ENCODE results near the gene RALGPS1.

RALGPS1 gene

GRCh38 chr9:127154390-127155191 is 240.0 kb downstream of the RALGPS1 start:
- H3K4me3 ChIP-seq (ENCODE audit: low read depth, low read length), result no peak overlapping the region
- DNase-seq (ENCODE audit: low read depth), result peak; percentile 71

- H3K4me3 ChIP-seq (ENCODE audit: low read depth, low read length), result no peak overlapping the region
- DNase-seq (ENCODE audit: low read depth), result no peak
These were observed 240.9 kb downstream of the RALGPS1 start for GRCh38 chr9:127155314-127155960.

GRCh38 chr9:127158786-127159324 is 244.3 kb downstream of the RALGPS1 start:
- no peak overlapping the region for H3K4me3 ChIP-seq (ENCODE audit: low read depth, low read length)
- DNase-seq (ENCODE audit: low read depth), result no peak

GRCh38 chr9:127159325-127159801 is 244.8 kb downstream of the RALGPS1 start:
- DNase-seq (ENCODE audit: low read depth), result no peak
- H3K4me3 ChIP-seq (ENCODE audit: low read depth, low read length), result no peak overlapping the region

- DNase-seq (ENCODE audit: low read depth), result no peak
- no peak overlapping the region for H3K4me3 ChIP-seq (ENCODE audit: low read depth, low read length)
These were observed 245.5 kb downstream of the RALGPS1 start for GRCh38 chr9:127159949-127160610.

- no peak for DNase-seq (ENCODE audit: low read depth)
- no peak overlapping the region for H3K4me3 ChIP-seq (ENCODE audit: low read depth, low read length)
These were observed 246.6 kb downstream of the RALGPS1 start for GRCh38 chr9:127161081-127161624.

- no peak for DNase-seq (ENCODE audit: low read depth)
- no peak overlapping the region for H3K4me3 ChIP-seq (ENCODE audit: low read depth, low read length)
These were observed 247.7 kb downstream of the RALGPS1 start for GRCh38 chr9:127162046-127162863.

GRCh38 chr9:127162864-127163365 is 248.3 kb downstream of the RALGPS1 start:
- no peak overlapping the region for H3K4me3 ChIP-seq (ENCODE audit: low read depth, low read length)
- DNase-seq (ENCODE audit: low read depth), result no peak

- DNase-seq (ENCODE audit: low read depth), result no peak
- H3K4me3 ChIP-seq (ENCODE audit: low read depth, low read length), result no peak overlapping the region
These were observed 248.8 kb downstream of the RALGPS1 start for GRCh38 chr9:127163409-127163808.

- no peak for DNase-seq (ENCODE audit: low read depth)
- no peak overlapping the region for H3K4me3 ChIP-seq (ENCODE audit: low read depth, low read length)
These were observed 250.5 kb downstream of the RALGPS1 start for GRCh38 chr9:127165116-127165515.

- DNase-seq (ENCODE audit: low read depth), result no peak
- H3K4me3 ChIP-seq (ENCODE audit: low read depth, low read length), result no peak overlapping the region
These were observed 251.5 kb downstream of the RALGPS1 start for GRCh38 chr9:127166111-127166510.

GRCh38 chr9:127166651-127167524 is 252.3 kb downstream of the RALGPS1 start:
- H3K4me3 ChIP-seq (ENCODE audit: low read depth, low read length), result no peak overlapping the region
- DNase-seq (ENCODE audit: low read depth), result no peak

- no peak overlapping the region for H3K4me3 ChIP-seq (ENCODE audit: low read depth, low read length)
- DNase-seq (ENCODE audit: low read depth), result no peak
These were observed 253.2 kb downstream of the RALGPS1 start for GRCh38 chr9:127167560-127168326.

GRCh38 chr9:127168756-127169574 is 254.4 kb downstream of the RALGPS1 start:
- DNase-seq (ENCODE audit: low read depth), result no peak
- H3K4me3 ChIP-seq (ENCODE audit: low read depth, low read length), result no peak overlapping the region

GRCh38 chr9:127169575-127169883 is 254.9 kb downstream of the RALGPS1 start:
- DNase-seq (ENCODE audit: low read depth), result no peak
- H3K4me3 ChIP-seq (ENCODE audit: low read depth, low read length), result no peak overlapping the region

GRCh38 chr9:127170103-127170502 is 255.5 kb downstream of the RALGPS1 start:
- no peak for DNase-seq (ENCODE audit: low read depth)
- no peak overlapping the region for H3K4me3 ChIP-seq (ENCODE audit: low read depth, low read length)

GRCh38 chr9:127170652-127171051 is 256.1 kb downstream of the RALGPS1 start:
- no peak overlapping the region for H3K4me3 ChIP-seq (ENCODE audit: low read depth, low read length)
- DNase-seq (ENCODE audit: low read depth), result no peak

All from skeletal muscle cell (primary cell).